ENCODE measurements around the gene SNTA1.
A peak's percentile ranks its signal among the peaks of the same experiment; 100 is the strongest.
"Not testable (repeated sequence)": the region's sequence is repeated elsewhere in the genome, so short reads cannot be mapped to it uniquely, and the experiment has no call there.

The SNTA1 gene

DNA sequence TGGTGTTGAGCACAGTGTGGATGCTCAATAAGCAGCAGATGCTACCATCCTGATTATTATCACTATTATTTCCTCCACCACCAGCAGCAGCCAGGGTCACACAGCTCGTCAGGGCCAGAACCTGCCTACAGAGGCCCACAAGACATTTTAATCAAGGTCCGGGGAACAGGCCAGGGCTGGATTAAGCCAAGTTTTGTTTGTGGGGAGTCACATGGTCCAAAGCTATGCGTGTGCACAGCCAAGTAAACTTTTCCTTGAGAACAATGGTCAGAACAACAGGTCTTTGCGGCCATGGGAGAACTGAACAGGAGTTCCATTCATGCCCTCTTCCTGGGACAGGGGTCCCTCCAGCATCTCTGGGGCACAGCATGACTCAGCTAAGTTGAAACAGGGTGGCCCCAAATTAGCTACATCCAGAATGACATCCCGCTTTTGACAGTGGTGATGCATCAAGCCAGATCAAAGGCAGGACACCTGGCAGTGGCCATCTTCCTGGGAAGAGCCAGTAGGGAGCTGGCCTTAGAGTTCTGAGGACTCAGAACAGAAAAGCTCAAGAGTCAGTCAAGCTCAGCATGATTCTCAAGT is 11.7 kb downstream of the SNTA1 start:
- DNase-seq (ENCODE audit: low read depth), result no peak

DNA sequence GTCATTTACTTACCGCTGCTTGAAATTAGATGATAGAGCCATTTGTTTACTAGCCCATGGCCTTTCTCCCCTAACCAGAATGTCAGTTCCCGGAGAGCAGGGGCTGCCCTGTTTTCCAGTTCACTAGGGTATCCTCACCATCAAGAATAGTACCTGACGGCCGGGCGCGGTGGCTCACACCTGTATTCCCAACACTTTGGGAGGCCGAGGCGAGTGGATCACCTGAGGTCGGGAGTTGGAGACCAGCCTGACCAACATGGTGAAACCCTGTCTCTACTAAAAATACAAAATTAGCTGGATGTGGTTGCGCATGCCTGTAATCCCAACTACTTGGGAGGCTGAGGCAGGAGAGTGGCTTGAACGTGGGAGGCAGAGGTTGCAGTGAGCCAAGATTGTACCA is 19.7 kb downstream of the SNTA1 start:
- not testable (repeated sequence) for DNase-seq (ENCODE audit: low read depth)

DNA sequence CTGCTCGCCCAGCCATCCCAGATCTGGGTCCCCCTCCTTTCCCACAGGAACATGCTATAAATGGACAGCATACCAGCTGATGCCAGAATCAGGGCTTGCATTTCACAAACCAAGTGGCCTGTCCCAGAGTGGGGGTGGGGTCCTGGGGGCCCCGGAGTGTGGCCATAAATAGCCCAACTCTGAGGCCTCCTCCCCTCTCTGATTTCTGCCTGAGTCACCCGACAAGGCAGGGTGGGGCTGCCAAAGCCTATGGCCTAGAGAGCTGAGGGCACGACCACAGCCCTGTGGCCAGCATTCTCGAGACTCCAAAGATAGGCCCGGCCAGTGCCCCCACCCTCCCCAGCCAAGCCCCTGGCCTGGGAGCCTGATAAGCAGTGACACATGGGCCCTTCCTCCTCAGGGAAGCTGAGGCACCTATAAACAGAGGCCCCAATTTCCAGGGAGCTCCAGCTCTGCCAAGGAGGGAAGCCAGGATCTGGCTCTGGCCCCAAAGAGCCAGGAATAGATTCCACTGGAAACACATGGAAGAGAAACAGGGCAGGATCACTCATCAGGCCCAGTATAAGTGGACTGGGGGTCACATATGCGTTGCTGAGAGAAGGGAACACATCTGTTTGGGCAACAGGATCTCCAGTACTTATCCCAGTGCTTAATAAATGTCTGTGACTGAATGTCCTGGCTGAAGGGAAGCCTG is 20.3 kb downstream of the SNTA1 start:
- DNase-seq (ENCODE audit: low read depth), result no peak

DNA sequence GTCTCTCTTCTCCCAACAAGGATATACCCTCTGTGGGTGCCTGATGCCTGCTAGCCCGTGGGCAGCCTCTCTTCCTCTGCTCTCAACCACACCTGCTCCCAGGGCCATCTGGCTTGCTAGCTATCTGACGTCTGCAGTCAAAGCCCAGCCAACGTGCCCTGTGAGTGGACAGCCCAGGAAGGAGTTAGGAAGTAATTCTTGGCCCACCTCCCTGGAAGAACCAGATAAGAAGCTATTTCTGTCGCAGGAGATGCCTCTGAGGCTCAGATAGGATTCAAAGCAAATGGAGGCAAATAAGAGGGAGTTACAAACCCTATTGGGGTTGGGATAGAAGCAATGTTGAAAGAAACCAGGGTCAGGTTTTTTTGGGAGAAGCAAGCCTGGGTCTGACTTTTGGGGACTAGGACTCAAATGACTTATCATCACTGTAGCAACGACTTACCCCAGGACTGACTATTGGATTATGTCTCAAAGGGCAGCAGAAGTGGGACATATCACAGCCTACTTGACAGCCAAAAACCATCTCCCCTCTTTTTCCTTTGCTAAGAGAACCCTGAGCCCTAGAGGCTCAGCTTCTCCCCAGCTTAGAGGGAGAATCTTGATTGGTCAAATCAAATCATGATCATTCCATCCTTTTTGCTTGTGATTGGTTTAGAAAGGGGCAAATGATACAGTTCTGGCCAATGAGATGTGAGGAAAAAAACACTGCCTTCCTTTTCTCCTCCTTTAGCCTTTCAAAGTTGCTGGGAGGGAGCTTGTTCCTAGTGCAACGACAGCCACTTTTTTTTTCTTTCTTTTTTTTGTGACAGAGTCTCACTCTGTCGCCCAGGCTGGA is 24.2 kb downstream of the SNTA1 start:
- no peak for DNase-seq (ENCODE audit: low read depth)

DNA sequence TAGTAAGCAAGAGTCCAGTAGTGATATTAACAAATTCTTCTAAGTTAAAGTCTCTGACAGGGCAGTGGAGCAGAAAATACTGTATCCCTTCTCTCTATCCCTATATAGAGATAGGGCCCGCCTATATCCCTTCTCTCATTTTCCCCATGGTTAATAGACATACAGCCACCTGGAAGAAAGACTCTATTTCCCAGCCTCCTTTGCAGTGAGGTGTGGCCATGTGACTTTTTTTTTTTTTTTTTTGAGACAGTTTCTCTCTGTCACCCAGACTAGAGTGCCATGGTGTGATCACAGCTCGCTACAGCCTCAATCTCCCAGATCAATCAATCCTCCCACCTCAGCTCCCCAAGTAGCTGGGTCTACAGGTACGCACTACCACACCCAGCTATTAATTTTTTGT is 25.5 kb downstream of the SNTA1 start:
- no peak for DNase-seq (ENCODE audit: low read depth)

DNA sequence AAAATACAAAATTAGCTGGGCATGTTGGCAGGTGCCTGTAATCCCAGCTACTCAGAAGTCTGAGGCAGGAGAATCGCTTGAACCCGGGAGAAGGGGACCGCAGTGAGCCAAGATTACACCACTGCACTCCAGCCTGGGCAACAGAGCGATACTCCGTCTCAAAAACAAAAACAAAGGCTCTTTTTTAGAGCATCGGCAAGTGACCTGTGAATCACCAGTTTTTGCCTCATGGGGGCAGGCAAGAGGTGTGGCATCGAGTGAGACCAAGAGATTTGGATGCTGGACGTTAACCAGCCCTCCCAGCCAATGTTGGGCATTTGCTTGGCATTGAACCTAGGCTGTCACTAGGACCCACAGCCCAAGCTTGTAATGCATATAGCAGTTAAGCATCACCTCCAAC is 27.6 kb downstream of the SNTA1 start:
- DNase-seq (ENCODE audit: low read depth), result no peak

DNA sequence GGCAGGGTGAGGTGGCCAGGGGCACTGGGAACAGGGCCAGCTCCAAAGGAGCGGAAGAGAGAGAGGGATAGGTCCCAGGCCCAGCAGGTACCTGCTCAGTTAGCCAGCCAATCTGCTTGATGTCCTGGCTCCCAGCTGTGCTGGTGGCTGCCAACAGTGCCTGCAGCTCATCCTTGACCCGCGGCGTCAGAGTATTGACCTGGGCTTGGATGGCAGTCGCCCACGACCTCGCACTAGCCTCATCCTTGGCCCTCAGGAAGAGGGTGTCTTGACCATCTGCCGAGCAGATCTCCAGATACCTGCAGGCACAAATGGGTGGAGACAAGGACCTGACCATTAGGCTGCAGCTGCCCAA is 31.1 kb downstream of the SNTA1 start:
- no peak for DNase-seq (ENCODE audit: low read depth)

DNA sequence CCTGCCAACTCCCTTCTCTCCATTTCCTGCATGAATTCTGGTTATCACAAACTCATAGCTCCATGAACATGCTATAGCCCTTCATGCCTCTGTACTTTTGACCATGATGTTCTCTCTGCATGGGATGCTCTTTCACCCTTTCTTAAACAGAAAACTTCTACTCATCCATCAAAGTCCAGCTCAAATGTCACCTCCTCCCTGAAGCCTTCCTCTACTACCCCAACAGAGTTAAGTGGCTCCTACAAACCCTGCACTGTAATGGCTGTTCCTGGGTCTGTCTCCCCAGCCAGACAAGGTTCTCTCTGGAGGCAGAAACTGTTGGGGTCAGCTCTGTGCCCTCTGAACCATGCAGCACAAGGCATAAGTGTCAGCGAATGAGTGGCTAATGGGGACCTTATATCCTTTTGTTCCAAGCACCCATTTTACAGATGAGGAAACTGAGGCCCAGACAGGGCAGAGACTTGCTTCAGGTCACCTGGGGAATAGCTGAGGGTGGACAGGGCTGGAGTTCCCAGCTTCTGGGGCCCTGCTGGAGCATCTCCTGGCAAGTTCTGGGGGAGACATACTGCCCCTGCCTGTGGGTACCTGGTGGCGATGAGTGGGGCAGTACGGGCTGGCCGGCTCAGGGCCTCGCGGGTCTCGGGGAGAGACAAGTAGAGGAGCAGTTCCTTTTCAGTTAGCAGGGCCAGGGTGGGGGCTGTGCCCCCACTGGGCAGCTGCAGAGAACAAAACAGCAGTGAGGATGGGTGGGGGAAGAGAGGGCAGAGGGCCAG is 31.7 kb downstream of the SNTA1 start:
- no peak for DNase-seq (ENCODE audit: low read depth)

DNA sequence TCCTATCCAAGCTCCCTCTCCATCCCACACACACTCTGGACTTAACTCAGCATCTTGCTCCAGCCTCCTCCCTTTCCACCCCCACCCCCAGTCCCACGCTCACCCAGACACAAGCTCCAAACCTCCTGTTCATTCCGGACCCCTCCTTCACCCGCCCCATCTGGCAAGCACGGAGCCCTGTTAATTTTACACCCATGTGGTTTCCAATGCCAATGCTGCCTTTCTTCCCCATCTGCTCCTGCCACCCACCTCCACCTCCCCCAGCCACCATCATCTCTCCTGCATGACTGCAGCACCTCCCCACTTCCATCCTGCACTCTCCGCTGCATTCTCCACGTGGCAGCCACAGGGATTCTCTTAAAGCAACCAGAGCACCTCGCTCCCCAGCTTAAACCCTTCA is 32.3 kb downstream of the SNTA1 start:
- no peak for DNase-seq (ENCODE audit: low read depth)

DNA sequence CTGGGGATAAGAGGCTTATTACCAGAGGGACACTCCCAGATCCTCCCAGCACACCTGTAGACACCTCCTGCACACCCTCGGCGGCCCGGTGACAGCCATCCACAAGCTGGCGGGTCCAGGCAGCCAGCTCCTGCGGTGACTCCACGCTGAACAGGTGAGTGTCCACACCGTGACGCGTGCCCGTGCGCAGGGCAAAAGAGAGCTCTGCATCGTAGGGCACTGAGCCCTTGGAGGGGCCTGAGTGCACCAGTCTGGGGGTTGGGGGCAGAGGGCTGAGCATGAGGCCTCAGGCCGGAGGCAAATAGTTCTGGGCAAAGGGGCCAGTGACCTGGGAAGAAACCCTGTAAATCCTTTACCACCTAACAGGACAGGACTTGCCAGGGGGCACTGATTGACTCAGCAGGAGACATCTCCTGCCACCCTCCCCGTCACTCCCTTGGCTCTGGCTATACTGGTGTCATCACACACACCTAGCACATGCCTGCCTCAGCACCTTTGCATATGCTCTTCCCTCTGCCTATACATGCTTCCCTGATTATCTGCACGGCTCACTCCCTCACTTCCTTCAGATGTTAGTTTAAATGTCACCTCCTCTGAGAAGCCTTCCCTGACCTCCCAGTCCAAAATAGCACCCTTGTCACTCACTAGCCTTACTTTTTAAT is 33.4 kb downstream of the SNTA1 start:
- DNase-seq (ENCODE audit: low read depth), result no peak

DNA sequence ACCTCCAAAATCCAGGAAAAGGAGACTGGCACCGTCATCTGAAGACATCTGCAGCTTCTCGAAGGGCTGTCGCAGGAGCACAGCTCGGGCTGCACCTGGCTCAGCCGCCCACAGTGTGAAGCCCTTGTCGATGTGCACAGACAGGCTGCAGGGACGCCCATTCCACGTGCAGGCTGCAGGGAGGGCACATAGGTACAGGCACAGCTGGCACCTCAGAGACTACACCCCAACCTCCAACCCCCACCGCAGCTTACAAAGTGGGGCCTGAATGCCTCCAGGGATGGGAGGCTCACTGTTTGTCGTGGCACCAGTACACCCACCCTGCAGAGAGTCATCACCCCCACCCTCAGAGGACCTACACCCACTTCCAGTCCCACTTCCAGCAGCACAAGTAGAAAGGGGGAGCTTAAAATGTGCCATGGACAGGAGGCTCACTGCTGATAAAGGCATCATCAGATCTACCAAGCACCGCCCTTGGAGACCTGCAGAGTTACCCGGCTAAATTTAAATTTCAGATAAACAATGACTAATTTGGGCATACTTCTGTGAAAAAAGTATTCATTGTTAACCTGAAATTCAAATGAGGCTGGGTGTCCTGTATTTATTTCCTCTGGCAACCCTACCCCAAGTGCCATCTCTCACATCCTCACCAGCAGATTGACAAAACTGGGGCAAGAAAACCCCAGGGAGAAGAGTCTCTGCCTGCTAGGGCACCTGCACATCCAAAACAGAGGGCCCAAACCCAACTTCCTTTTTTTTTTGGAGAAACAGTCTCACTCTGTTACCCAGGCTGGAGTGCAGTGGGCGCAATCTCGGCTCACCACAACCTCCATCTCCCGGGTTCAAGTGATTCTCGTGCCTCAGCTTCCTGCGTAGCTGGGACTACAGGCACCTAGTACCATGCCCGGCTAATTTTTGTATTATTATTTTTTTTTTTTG is 34.6 kb downstream of the SNTA1 start:
- DNase-seq (ENCODE audit: low read depth), result no peak

DNA sequence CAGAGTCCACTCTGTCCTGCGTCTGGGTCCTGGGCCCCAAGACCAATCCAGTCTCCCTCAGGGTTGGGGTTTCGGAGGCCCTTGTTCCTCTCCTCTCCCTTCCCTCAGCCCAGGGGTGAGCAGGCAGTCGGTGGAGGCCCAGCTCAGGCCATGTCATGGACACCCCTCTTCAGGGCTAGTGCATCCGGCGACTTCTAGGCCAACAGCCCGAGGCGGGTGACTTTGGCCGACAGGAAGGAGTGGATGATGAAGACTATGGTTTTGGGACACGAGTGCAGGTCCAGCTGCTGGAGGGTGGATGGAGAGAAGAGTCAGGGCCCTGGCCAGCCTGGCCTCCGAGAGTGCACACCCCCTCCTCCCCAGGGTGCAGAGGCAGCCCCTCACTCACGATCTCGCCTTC is 35.2 kb downstream of the SNTA1 start:
- no peak for DNase-seq (ENCODE audit: low read depth)

DNA sequence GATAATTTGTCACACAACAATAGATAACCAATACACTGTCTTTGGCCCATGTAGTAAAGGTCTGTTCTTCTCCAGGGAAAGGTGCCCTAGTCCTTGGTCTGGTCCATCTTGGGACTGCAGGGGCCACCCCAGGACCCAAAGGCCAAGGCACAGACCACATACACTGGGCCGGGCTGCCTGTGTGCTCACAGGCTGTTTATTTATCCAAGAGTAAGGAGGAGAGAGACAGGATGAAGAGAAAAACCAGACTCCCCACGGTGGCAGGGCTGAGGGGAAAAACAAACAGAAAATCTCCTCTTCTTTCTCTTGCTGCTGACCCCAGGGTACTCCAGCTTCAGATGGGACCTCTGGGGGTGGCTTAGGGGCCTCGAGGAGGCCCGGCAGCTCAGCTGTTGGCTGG is 35.8 kb downstream of the SNTA1 start:
- no peak for DNase-seq (ENCODE audit: low read depth)

DNA sequence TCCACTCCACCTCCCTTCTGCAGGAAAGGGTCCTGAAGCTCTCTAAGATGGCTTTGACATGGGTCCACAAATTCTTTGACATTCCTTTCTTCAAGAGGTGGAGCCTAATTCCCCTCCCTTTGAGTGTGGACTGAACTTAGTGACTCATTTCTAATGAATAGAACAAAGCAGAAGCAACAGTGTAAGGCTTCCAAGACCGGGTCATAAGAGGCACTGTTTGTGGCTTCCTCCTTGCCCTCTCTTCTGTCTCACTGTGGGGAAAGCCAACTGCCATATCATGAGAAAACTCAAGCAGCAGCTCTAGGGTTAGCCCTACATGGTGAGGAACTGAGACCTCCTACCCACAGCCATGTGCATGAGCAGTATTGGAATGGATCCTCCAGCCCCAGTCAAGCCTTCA is 36.3 kb downstream of the SNTA1 start:
- DNase-seq (ENCODE audit: low read depth), result no peak

DNA sequence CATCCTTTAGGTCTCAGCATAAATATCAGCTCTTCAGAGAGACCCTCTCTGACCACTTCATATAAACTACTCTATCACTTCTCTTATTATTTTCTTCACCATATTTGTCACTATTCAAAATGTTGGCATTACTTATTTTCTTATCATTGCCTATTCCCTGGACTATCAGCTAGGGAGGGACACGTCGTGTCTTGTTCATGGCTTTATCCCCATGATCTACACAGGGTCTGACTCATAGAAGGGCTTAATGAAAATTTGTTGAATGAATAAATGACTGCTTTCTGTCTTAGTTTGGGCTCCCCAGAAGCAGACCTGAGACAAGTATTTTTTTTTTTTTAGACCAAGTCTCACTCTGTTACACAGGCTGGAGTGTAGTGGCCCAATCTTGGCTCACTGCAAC is 39.3 kb downstream of the SNTA1 start:
- no peak for DNase-seq (ENCODE audit: low read depth)

DNA sequence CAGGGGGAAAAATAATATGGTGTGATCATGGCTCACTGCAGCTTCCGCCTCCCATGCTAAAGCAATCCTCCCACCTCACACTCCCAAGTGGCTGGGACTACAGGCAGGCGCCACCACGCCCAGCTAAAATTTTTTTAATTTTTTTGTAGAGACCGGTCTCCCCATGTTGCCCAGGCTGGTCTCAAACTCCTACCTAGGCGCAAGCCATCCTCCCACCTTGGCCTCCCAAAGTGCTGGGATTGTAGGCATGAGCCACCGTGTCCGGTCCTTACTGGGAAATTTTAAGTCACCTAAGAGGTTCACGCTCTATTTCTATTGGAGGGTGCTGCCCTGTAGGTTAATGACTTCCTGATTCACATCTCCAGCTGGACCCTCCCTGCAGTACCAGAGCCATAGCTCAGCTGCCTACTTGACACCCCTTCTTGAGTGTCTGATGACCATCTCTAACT is 41.6 kb downstream of the SNTA1 start:
- no peak for DNase-seq (ENCODE audit: low read depth)

DNA sequence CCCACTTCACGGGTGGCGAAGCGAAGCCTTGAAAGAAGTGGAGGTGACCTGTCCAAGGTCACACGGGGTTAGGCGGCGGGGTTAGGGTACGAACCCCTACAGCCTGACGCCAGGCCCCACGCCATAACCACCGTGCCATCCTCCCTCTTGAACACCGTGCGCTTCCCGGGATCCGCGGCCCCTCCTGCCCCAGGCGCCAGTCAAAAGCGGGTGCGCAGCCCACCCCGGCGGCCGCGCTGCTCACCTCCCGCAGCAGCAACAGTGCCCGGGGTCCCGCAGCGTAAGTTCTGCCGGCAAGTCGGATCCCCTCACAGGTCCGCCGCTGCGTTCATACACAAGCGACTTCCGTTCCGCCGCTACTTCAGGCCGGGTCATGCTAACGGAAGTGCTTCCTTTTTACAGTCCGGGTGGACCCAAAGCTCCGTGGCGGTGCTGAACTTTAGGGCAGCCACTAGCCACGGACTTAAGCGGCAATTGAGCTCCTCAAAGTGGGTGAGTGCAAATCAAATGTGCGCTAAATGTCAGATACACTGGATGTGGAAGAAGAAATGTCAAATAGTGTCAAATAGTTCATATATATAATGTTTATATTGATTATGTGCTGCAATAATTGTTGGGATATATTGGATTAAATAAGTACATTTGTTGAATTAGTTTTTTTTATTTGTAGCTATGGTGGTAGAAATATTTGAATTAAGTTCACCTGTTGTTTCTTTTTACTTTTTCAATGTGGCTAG is 42.2 kb downstream of the SNTA1 start, which contains the start of gene CDK5RAP1:
Gene CDK5RAP1 (minus strand): TSS at position 336 of the 737 bp plus-strand sequence. CDS start 4,455 bp downstream, outside the sequence.
- peak; percentile 54 for DNase-seq (ENCODE audit: low read depth)

DNA sequence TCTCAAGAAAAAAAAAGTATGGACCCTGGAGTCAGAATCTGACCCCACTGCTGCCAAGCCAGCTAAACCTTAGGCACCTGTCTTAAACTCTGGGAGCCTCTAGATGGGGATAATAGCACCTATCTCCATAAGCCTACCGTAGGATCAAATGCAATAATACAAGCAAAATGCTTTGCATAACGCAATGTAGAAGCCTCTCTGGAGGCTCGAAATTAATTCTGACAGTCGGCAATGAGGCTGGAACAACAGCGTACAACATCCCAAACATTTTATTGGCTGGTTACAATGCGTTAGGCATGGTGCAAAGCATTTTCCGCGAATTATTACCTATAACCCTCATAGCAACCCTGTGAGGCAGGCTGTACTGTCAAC is 42.8 kb downstream of the SNTA1 start:
- DNase-seq (ENCODE audit: low read depth), result no peak

DNA sequence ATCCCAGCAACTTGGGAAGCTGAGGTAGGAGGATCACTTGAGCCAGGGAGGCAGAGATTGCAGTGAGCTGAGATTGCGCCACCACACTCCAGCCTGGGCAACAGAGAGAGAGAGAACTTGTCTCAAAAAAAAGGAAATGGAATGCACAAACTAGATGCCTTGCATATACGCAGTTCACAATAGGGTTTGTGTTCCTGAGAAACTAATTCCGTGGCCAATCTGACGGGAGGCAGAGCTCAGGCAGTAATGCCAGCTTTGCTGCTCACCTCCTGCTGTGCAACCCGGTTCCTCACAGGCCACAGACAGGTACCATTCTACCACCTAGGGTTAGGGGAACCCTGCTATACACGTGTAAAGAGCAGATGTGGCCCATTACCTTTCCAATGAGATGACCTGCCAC is 43.6 kb downstream of the SNTA1 start:
- no peak for DNase-seq (ENCODE audit: low read depth)

DNA sequence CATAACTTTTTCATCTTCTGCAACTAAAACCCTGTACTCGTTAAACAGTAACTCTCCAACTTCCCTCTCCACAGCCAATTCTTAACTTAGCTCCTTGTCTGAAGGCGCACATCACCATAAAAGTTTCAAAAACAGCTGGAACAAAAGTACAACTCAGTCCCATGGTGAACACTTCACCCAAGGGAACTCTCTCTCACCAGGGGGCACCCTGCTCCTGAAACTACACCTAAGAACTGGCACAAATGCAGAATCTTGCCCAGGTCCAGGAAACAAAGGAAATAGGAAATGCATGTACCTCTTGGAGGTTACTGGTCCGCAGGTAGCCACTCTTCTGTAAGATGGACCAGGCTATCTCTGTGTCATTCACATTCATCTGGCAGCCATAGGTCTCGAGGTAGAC is 48.8 kb downstream of the SNTA1 start:
- DNase-seq (ENCODE audit: low read depth), result no peak
